GM15510 (cell line): ENCODE measurements around the gene TRIM27.
A peak's percentile ranks its signal among the peaks of the same experiment; 100 is the strongest.

Source experiments
- POLR2A ChIP-seq: IDR thresholded peaks from 3 replicates; pipeline ENCODE4 v1.6.1; 2011; ENCODE audit warnings: borderline replicate concordance; ENCODE audit not compliant: insufficient read length; ENCODE audit errors: extremely low read depth

TRIM27 gene

DNA sequence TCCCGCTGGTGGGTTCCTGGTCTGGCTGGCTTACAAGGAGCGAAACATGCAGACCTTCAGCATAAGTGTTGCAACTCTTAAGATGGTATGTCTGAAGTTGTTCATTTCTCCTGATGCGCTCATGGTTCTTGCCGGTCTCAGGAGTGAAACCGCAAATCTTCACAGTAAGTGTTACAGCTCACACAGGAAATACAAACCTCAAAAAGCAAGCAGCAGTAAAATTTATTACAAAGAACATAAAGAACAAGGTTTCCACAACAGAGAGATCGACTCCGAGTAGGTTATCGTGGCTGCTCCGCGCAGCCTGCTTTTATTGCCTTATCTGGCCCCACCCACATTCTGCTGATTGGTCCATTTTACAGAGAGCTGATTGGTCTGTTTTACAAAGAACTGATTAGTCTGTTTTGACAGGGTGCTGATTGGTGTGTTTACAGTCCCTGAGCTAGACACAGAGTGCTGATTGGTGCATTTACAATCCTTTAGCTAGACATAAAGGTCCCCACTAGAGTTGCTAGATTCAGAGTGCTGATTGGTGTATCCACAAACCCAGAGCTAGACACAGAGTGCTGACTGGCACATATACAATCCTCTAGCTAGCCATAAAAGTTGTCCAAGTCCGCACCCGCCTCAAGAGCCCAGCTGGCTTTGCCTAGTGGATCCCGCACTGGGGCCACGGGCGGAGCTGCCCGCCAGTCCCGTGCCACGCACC, 39.2 kb downstream of the TRIM27 start:
- no peak for TF ChIP-seq POLR2A

DNA sequence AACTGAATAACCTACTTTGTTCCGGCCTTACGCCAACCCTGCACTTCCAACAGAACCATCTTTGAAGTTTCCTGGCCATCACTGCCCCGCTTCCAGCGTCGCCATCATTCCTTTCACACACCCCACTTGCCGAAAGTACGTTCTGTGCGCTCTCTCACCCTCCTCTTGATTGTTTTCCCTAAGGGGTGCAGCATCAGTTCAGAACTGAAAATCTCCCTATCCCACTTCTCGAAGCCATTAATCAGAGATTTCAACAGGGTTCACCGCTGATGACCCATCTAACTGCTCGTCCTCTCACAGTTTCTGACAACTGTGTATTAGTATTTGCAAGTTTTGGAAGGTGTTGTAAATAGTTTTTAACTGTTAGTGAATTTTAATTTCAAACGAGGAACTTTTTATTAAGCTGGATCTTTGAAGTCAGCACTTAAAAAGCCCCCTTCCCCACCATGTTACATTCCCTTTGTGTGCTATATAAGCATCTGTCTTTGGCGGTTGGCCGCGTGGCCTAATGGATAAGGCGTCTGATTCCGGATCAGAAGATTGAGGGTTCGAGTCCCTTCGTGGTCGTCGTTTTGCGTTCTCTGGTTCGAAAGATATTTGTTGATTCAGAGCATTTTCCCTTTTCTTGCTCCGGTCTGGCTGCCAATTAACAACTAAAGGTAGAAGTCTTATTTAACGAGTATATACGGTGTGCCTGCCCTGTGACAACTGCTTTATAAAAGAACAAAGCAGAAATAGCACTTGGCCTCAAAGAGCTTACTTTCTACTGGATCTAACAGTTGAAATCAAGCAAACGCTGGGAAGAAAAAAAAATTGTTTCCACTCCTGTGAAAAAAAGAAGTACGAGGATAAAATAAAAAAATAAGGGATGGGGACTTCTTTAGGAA, 42.6 kb downstream of the TRIM27 start:
- no peak for TF ChIP-seq POLR2A

DNA sequence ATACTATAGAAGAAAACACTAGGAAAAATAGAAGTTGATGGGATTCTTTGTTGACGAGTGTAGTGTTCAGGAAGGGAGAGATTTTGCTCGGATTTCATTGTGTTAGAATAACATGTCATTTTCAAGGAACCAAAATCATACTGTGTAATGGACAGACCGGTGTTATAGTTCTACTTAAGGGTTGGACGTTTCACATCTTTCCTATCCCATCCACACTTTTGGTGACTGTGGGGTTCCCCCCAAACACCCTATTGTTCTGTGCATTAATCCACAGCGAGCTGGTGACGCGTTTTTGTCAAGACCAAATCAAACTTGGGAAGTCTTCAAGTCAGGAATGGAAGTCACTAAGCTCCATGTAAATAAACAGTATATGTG, 43.3 kb downstream of the TRIM27 start:
- TF ChIP-seq POLR2A = no peak

DNA sequence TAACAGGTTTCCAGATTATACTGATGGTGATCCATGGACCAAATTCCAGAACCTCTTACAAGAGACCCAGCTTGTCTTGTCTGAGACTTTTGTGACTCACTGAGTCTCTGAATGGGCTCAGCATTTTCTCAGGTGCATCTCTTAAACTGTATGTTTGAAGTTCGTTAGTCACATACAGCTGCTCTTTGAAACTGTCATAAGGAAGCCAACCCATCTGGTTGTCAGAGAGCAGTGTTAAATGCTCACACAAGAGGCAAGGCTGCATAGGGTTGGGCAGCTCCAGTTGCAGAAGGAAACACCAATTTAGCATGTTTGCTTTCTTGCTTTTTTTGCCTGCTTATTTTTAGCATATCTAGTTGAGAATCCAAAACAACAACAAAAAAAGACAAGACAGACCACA, 47.1 kb downstream of the TRIM27 start:
- no peak for TF ChIP-seq POLR2A

DNA sequence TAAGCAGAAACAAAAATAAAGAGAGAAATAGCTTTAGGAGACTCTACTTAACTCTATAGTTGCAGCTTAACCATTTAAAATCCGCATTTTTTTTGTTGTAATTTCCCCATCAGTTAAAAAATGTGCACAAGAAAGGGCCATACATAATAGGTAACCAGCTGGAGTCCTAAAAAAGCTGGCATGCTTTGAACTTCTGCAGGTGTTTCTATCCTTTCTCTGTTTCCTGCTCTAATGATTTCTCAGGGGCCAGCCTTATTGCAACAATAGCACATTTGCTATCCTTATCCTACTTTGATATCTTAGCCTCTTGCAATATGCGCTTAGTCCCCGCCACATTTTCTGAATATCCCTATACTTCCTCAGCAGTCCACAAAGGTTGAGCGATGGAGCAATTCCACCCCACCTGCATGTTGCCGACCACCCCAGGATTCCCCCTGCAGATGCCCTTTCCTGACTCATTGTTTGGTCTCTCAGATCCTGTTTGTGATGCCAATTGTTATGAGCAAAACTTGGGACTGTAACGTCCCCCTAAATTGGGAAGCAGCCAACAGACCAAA, 48.5 kb downstream of the TRIM27 start:
- no peak for TF ChIP-seq POLR2A

DNA sequence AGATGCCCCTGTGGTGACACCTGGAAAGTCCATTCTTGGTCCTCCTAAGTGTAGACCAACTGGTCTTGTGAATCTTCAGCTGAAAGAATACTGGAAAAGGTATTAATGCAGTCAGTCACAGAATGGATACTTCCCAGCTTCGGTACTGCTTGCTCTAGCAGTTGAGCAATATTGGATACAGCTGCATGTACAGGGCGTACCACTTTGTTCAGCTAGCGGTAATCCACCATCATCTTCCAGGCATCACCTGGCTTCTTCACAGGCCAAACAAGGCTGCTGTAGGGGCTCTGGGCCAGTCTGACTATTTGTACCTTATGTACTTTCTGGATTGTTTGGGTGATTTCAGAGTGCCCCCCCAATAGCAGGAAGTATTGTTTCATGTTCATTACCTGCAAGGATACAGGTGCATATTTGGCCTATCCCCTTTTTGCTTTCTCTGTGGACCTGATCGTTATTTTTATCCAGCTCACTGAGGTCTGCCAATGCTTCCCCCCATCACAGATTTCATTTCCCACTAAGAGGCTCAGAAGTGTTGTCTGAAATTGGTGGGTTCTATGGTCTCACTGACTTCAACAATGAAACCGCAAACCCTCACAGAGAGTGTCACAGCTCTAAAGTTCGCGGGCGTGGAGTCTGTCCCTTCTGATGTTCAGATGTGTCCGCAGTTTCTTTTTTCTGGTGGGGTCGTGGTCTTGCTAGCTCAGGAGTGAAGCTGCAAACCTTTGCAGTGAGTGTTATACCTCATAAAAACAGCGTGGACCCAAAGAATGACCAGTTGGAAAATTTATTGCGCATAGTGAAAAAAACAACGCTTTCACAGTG, 52.2 kb downstream of the TRIM27 start:
- no peak for TF ChIP-seq POLR2A

DNA sequence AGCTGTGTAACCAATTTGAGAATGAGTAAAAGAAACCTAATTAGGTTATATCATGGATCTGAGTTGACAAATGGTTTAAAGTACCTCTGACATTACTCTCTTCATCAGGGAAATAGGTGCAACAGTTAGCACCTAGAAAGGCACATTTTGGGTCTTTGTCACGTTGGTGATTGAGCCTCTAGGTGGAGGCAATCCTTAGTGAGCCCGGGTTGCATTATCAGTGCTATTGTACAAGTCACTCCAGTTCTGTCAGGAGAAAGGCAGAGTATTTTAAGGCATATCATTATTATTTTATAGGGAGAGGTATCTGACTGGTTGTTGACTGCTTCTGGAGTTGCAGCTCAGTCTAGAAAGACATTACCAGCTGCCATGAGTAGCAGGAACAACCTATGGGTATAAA, 54.9 kb downstream of the TRIM27 start:
- TF ChIP-seq POLR2A = no peak

DNA sequence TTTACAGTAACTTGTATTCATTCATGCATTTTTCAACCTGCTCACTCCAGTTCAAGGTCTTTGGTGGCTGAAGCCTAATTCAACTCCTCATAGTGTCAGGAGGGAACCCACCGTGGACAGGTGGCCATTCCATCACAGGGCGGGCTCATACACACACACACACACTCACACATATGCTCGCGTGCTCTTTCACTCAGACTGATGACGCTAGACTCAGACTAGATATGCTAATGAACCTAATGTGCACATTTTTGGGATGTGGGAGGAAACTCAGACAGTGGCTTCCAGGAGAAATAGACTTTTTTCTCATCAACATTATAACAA, 56.7 kb downstream of the TRIM27 start:
- TF ChIP-seq POLR2A = no peak

DNA sequence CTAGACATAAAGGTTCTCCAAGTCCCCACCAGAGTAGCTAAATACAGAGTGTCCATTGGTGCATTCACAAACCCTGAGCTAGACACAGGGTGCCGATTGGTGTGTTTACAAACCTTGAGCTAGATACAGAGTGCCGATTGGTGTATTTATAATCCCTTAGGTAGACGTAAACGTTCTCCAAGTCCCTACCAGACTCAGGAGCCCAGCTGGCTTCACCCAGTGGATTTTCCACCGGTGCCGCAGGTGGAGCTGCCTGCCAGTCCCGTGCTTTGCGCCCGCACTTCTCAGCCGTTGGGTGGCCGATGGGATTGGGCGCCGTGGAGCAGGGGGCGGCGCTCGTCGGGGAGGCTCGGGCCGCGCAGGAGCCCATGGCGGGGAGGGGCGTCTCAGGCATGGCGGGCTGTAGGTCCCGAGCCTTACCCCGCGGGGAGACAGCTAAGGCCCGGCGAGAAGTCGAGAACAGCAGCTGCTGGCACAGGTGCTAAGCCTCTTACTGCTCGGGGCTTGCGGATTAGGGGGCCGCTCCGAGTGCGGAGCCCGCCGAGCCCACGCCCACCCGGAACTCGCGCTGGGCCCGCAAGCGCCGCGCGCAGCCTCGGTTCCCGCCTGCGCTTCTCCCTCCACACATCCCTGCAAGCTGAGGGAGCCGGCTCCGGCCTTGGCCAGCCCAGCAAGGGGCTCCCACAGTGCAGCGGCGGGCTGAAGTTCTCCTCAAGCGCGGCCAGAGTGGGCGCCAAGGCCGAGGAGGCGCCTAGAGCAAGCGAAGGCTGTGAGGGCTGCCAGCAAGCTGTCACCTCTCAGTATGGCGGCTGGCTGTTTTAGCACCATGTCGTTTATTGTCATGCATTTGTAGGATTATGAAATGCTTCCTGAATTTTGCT, 57.3 kb downstream of the TRIM27 start:
- TF ChIP-seq POLR2A = peak; percentile 46

DNA sequence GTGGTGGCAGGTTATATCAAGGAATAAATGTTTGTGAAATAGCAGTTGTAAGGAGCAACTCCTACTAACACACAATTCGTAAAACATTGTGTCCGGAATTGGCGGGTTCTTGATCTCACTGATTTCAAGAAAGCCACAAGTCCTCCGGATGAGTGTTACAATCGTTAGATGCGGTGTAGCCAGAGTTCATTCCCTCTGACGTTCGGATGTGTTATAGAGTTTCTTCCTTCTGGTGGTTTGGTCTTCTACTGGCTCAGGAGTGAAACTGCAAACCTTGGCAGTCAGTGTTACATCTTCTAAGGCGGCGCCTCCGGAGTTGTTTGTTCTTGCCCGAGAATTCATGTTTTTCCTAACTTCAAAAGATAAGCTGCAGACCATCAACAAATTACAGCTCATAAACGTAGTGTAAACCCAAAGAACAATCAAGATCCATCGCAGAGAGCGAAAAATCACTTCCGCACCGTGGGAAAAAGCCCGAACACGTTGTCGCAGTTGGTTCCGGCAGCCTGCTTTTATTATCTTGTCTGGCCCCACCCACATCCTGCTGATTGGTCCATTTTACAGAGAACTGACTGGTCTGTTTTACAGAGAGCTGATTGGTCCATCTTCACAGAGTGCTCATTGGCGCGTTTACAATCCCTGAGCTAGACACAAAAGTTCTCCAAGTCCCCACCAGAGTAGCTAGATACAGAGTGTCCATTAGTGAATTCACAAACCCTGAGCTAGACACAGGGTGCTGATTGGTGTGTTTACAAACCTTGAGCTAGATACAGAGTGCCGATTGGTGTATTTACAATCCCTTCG, 58.2 kb downstream of the TRIM27 start:
- TF ChIP-seq POLR2A = no peak

DNA sequence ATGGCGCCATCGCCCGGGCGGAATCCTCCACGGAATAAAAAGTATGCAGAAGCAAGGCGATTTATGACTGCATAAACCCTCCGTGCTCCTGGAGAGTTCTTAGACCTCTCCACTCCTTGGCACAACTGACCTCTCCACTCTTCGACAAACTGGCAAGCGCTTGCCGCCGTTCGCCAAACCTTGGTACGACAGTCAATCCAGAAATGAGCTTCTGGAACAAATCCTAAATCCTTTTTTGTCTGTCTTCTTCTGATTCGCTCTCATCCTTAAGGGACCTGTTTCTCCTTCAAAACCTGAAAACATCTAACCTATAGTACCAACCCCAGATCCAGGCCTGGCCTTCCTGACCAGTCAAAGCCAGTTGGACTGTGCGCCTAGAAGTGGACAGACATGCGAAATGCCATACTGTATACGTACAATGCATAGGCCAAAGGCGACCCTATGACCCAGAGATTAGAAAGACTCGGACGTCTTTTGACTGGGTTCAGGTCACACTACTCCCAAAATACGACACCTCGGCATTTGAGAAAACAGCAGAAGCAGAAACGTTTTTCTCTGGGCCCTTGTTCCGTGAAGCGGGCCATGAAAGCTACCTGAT, 59.4 kb downstream of the TRIM27 start:
- TF ChIP-seq POLR2A = no peak

DNA sequence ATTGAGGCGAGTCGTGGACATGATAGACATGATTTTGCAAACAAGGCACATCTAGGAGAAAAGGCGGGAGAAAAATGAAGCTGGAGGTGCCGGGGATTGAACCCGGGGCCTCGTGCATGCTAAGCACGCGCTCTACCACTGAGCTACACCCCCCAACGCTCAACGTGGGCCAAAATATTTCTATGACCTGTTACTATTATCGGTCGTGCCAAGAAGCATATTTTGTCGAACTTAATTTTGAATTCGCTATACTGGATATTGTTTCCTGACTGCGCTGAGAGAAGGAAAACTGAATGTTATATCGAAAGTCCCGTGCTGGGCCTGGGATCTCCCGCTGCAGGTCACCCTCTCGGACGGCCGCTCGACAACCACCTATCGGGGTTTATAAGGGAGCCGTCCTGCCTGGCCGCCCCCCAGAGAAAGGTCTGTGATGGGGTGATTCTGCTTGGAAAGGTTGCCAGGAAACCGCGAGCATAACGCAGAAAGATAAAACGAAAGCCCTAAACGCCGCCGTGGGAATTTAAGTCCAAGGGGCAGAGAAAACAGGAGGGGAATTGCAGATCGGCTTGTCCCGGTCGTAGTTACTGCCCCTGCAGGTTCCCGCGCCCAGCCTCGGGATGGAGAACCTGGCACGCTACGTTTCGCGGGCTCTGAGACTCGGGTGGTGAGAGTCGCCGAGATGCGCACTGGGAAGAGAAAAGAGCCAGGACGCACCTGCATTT, 60.0 kb downstream of the TRIM27 start:
- TF ChIP-seq POLR2A = no peak
